ENCODE data around the gene PLA2G2C. TPM values are rescaled to one million over a fixed set of nuclear protein-coding genes. Genes with fewer than 3 reads are reported as not detected.

The PLA2G2C gene
- total and polyA plus RNA-seq, 2 of the 8 experiments (the other 6 are each of a cell fraction or from before 2014, with no cell fraction given) = not detected

- no peak overlapping the region for H2AFZ ChIP-seq (ENCODE audit: low read length)
- CTCF ChIA-PET (ENCODE audit: partially characterized antibody) = interaction anchor here (0.6 to 8.4 kb wide), 43 partner anchors 8 to 327 kb away, joined by 3 to 89 read pairs (median 5); partner anchors contain the start of genes PLA2G2A and PLA2G2D
- TF ChIP-seq POLR2A (IDR thresholded peaks at IDR 0.05; ENCODE audit: control extremely low read depth in 1 of 2, low read depth in 2 of 2, low read length in 2 of 2) (no peak), CBX8 (IDR thresholded peaks at IDR 0.05; ENCODE audit: borderline replicate concordance, low read depth, low read length) (no peak), GABPA (IDR thresholded peaks at IDR 0.05; ENCODE audit: borderline replicate concordance, insufficient read depth, low read length) (no peak), MAX (IDR thresholded peaks at IDR 0.05) (no peak), MAFK (IDR thresholded peaks at IDR 0.05; ENCODE audit: low read depth, low read length) (no peak), SRF (IDR thresholded peaks at IDR 0.05; ENCODE audit: low read depth, low read length) (no peak), POLR2AphosphoS5 (IDR thresholded peaks at IDR 0.05; ENCODE audit: low read depth, low read length) (no peak), RAD21 (IDR thresholded peaks at IDR 0.05 in 1 of 2, conservative IDR thresholded peaks at IDR 0.05 in 1 of 2; ENCODE audit: low read depth in 2 of 2, low read length in 2 of 2) (no peak), CTBP2 (IDR thresholded peaks at IDR 0.05; ENCODE audit: borderline replicate concordance, insufficient read depth, insufficient read length, low read length) (no peak), EZH2 (IDR thresholded peaks at IDR 0.05; ENCODE audit: low read depth, low read length, severe bottlenecking) (no peak), SP1 (IDR thresholded peaks at IDR 0.05; ENCODE audit: low read depth, low read length) (no peak), SP2 (IDR thresholded peaks at IDR 0.05; ENCODE audit: low read length) (no peak), TAF7 (optimal IDR thresholded peaks at IDR 0.05; ENCODE audit: borderline replicate concordance, low read depth, low read length) (no peak), BRCA1 (IDR thresholded peaks at IDR 0.05; ENCODE audit: low read depth, low read length) (no peak)
Observed at GRCh38 chr1:20166051-20166450, 20.3 kb downstream of the PLA2G2C start.

More at GRCh38 chr1:20166051-20166450, 20.3 kb downstream of the PLA2G2C start:
- Histone ChIP-seq H4K20me1 (replicated peaks in 1 of 2; ENCODE audit: control insufficient read depth in 1 of 2, insufficient read depth in 2 of 2, low read length in 2 of 2) (peaks cover 0 to 1% of the 10 kb centered on the region in 2 experiments), H3K79me1 (ENCODE audit: low read depth, low read length) (no peaks in the 10 kb centered on the region; the same call in 1 of the 2 replicates), H3K4me2 (ENCODE audit: insufficient read depth in 1 of 2, low read depth in 2 of 2, low read length in 2 of 2) (no peak overlapping the region), H2BK12ac (ENCODE audit: low read depth, low read length) (peak overlapping the region; percentile 93; the same call in 1 of the 2 replicates), H3K4ac (replicated peaks; ENCODE audit: insufficient read length, low read depth, low read length) (no peak overlapping the region), H2BK5ac (ENCODE audit: low read depth, low read length) (no peak overlapping the region), H3K23me2 (ENCODE audit: low read depth, low read length) (no peaks in the 10 kb centered on the region), H3K18ac (ENCODE audit: extremely low read depth, low read length) (no peak overlapping the region), H3K4me3 (ENCODE audit: extremely low read depth in 1 of 4, insufficient read depth in 2 of 4, low read depth in 3 of 4, low read length in 4 of 4) (no peak overlapping the region), H4K91ac (replicated peaks; ENCODE audit: insufficient read length, low read length) (no peak overlapping the region), H3K79me2 (ENCODE audit: control insufficient read depth in 1 of 2, insufficient read depth in 2 of 2, low read length in 2 of 2) (no peaks in the 10 kb centered on the region), H2AK5ac (ENCODE audit: low read depth, low read length) (no peak overlapping the region; the same call in 1 of the 2 replicates), H3K23ac (ENCODE audit: insufficient read length) (no peak overlapping the region), H3K27ac (ENCODE audit: low read depth, low read length) (no peak overlapping the region), H4K5ac (ENCODE audit: insufficient read length, low read depth, low read length) (no peak overlapping the region), H3K14ac (ENCODE audit: insufficient read length) (no peak overlapping the region), H3K9me3 (ENCODE audit: insufficient read depth in 2 of 2, low read depth in 1 of 2, low read length in 1 of 2) (peaks cover 0 to 4% of the 10 kb centered on the region in 2 experiments; a peak in 2 of 4 replicates), H2BK120ac (replicated peaks; ENCODE audit: low read depth, low read length) (no peak overlapping the region), H2BK15ac (ENCODE audit: low read length) (no peak overlapping the region), H3K56ac (replicated peaks; ENCODE audit: insufficient read length, low read depth, low read length) (no peak overlapping the region), H3K36me3 (ENCODE audit: control insufficient read depth in 2 of 4, insufficient read depth in 4 of 4, low read length in 3 of 4) (no peaks in the 10 kb centered on the region), H3K9ac (replicated peaks in 1 of 4; ENCODE audit: extremely low read depth in 1 of 4, low read depth in 3 of 4, low read length in 3 of 4) (no peak overlapping the region), H3K4me1 (replicated peaks in 1 of 4; ENCODE audit: control insufficient read depth in 3 of 4, insufficient read depth in 4 of 4, low read length in 3 of 4) (peaks cover 0 to 5% (median 0%) of the 10 kb centered on the region in 4 experiments; a peak in 2 of 7 replicates), H4K8ac (ENCODE audit: extremely low read depth, insufficient read depth, low read length) (peak overlapping the region; percentile 1; the same call in 1 of the 2 replicates), H3K27me3 (replicated peaks in 1 of 4; ENCODE audit: control insufficient read depth in 3 of 4, extremely low read depth in 1 of 4, insufficient read depth in 3 of 4, low read length in 3 of 4) (no peaks in the 10 kb centered on the region), H2BK20ac (ENCODE audit: low read length) (no peak overlapping the region)
- POLR2A ChIA-PET (ENCODE audit: partially characterized antibody) = no interaction called here
- no peak for DNase-seq (ENCODE audit: low read depth in 1 of 2, low spot score in 2 of 2)
- FAIRE-seq = no peak
- WGBS, 2 experiments (ENCODE audit: extremely low coverage in 1 of 2, insufficient coverage in 1 of 2, insufficient read length in 1 of 2, insufficient replicate concordance in 2 of 2, low coverage in 1 of 2, low lambda C conversion rate in 2 of 2, missing lambda C conversion rate in 1 of 2) = 82% methylated on average over 17 of the region's 17 CpGs; no CpG with 5 or more reads in 1 of the 2 experiments

Data from H1 (cell line).